HCT116 (cell line): Measurements from ENCODE around the gene ITGAD. TPM values are rescaled to one million over a fixed set of nuclear protein-coding genes. Genes with fewer than 3 reads are reported as not detected.

Experiments
- ATAC-seq: fragments of 200-7000 bp; cut with Tn5 transposase; 2 replicates; pipeline ENCODE4 v1.9.1; 2020; ENCODE audit warnings: mild to moderate bottlenecking, moderate library complexity
- BruUV-seq: library from RNA; stranded (reverse); fragments of 400-500 nt; replicated peaks from 2 replicates; lab custom pipeline; 2021; lab: Mats Ljungman, UMichigan
- CTCF ChIA-PET: fragments of 300-600 bp; sonication (Branson Sonifier 250); formaldehyde crosslinking; loops from one replicate; lab custom pipeline; 2021; ENCODE audit warnings: antibody characterized with exemption; lab: Charles Lee
- POLR2A ChIA-PET: fragments of 300-600, 350-600 bp; sonication (Branson Sonifier 250); formaldehyde crosslinking; loops from one replicate; lab custom pipeline; 2021; ENCODE audit warnings: antibody characterized with exemption; lab: Charles Lee
- RAD21 ChIA-PET, 2 experiments: fragments of 300-600 bp; sonication (Branson Sonifier 250); formaldehyde crosslinking; loops; one replicate each; lab custom pipeline; 2023; ENCODE audit warnings: low total read pairs in 2 of 2; ENCODE audit not compliant: uncharacterized antibody in 2 of 2, unreplicated experiment in 2 of 2, low non-redundant PET in 1 of 2; lab: Charles Lee
- DNase-seq: peaks from one replicate; pipeline ENCODE4 v3.0.0-alpha.2; 2010; ENCODE audit warnings: low read depth, low spot score
- H2AFZ ChIP-seq: fragments of 200-600 bp; shearing (Covaris generic), sonication (generic); 2 replicates; pipeline ENCODE4 v1.6.1; 2017; ENCODE audit warnings: low read depth, mixed run types, mixed read lengths, antibody characterized with exemption, low read length; ENCODE audit not compliant: poor library complexity, severe bottlenecking
- H3K27ac ChIP-seq: 2 replicates; pipeline ENCODE4 v1.5.1; 2012; ENCODE audit warnings: low read depth, low read length
- H3K27me3 ChIP-seq: fragments of 200-600 bp; sonication (generic); 2 replicates; pipeline ENCODE4 v1.6.1; 2016; ENCODE audit warnings: mixed run types, low read length, mixed read lengths; ENCODE audit not compliant: insufficient read depth
- H3K36me3 ChIP-seq, 2 experiments: fragments of 200-500 bp in 1 of 2; fragments of 200-600 bp in 1 of 2; sonication (Bioruptor generic) in 1 of 2; sonication (generic) in 1 of 2; 2 replicates each; pipeline versions ENCODE4 v1.5.1 to v1.6.1; 2014 to 2016; ENCODE audit warnings: low read length in 2 of 2, inconsistent platforms in 1 of 2, mixed read lengths in 1 of 2, mixed run types in 1 of 2; ENCODE audit not compliant: insufficient read depth in 2 of 2, control insufficient read depth in 1 of 2
- H3K4me1 ChIP-seq, 2 experiments: fragments of 200-600 bp in 1 of 2; sonication (generic) in 1 of 2; 2 replicates each; pipeline versions ENCODE4 v1.5.1 to v1.6.1; 2012 to 2017; ENCODE audit warnings: low read length in 2 of 2, inconsistent platforms in 1 of 2, mild to moderate bottlenecking in 1 of 2, mixed read lengths in 1 of 2, mixed run types in 1 of 2, moderate library complexity in 1 of 2; ENCODE audit not compliant: insufficient read depth in 2 of 2, control insufficient read depth in 1 of 2
- H3K4me2 ChIP-seq: fragments of 200-600 bp; sonication (generic); 2 replicates; pipeline ENCODE4 v1.6.1; 2017; ENCODE audit warnings: mixed run types, low read length, mixed read lengths
- H3K4me3 ChIP-seq, 2 experiments: fragments of 200-600 bp in 1 of 2; sonication (generic) in 1 of 2; replicated peaks in 1 of 2; 2 replicates each; pipeline ENCODE4 v1.5.1; 2011 to 2016; ENCODE audit warnings: low read length in 2 of 2, control low read depth in 1 of 2, low read depth in 1 of 2, mild to moderate bottlenecking in 1 of 2, mixed read lengths in 1 of 2, mixed run types in 1 of 2
- H3K79me2 ChIP-seq: fragments of 200-600 bp; sonication (generic); 2 replicates; pipeline ENCODE4 v1.6.1; 2017; ENCODE audit warnings: mild to moderate bottlenecking, mixed run types, low read length, moderate library complexity, mixed read lengths; ENCODE audit not compliant: insufficient read depth
- H3K9ac ChIP-seq: fragments of 200-600 bp; sonication (generic); 2 replicates; pipeline ENCODE4 v1.6.1; 2016; ENCODE audit warnings: low read length, mixed read lengths
- H3K9me2 ChIP-seq: fragments of 200-600 bp; sonication (generic), shearing (Covaris generic); 2 replicates; pipeline ENCODE4 v1.6.1; 2017; ENCODE audit warnings: mixed run types, mild to moderate bottlenecking, moderate library complexity; ENCODE audit not compliant: insufficient read depth
- H3K9me3 ChIP-seq, 2 experiments: fragments of 200-500 bp in 1 of 2; fragments of 200-600 bp in 1 of 2; sonication (Bioruptor generic) in 1 of 2; sonication (generic) in 1 of 2; 2 replicates each; pipeline ENCODE4 v1.6.1; 2014 to 2017; ENCODE audit warnings: low read length in 2 of 2, mixed read lengths in 2 of 2, inconsistent platforms in 1 of 2, low read depth in 1 of 2, mild to moderate bottlenecking in 1 of 2, mixed run types in 1 of 2, moderate library complexity in 1 of 2; ENCODE audit not compliant: control insufficient read depth in 1 of 2, insufficient read depth in 1 of 2
- H4K20me1 ChIP-seq: fragments of 200-600 bp; sonication (generic), shearing (Covaris generic); 2 replicates; pipeline ENCODE4 v1.6.1; 2017; ENCODE audit warnings: mixed run types, mild to moderate bottlenecking, moderate library complexity; ENCODE audit not compliant: insufficient read depth
- ATF3 ChIP-seq: IDR thresholded peaks from 2 replicates; pipeline ENCODE4 v1.6.1; 2012
- CBX3 ChIP-seq: IDR thresholded peaks from 2 replicates; pipeline ENCODE4 v1.6.1; 2012; ENCODE audit warnings: low read depth
- CEBPB ChIP-seq: IDR thresholded peaks from 2 replicates; pipeline ENCODE4 v1.6.1; 2012; ENCODE audit warnings: low read depth
- CTCF ChIP-seq, 3 experiments: fragments of 200-600 bp in 1 of 3; sonication (generic) in 1 of 3; IDR thresholded peaks in 2 of 3; conservative IDR thresholded peaks in 1 of 3; 2 replicates each; pipeline ENCODE4 v1.5.1; 2012 to 2017; ENCODE audit warnings: low read depth in 2 of 3, low read length in 2 of 3, antibody characterized with exemption in 1 of 3, borderline replicate concordance in 1 of 3, control low read depth in 1 of 3, mild to moderate bottlenecking in 1 of 3, mixed read lengths in 1 of 3, mixed run types in 1 of 3, moderate library complexity in 1 of 3; ENCODE audit not compliant: insufficient read depth in 1 of 3
- EGR1 ChIP-seq: IDR thresholded peaks from 2 replicates; pipeline ENCODE4 v1.6.1; 2012; ENCODE audit warnings: low read depth
- EZH2 ChIP-seq: fragments of 200-600 bp; sonication (generic); IDR thresholded peaks from 2 replicates; pipeline ENCODE4 v1.6.1; 2017; ENCODE audit warnings: antibody characterized with exemption, mixed run types
- FOSL1 ChIP-seq: IDR thresholded peaks from 2 replicates; pipeline ENCODE4 v1.6.1; 2012; ENCODE audit warnings: low read depth
- JUND ChIP-seq: IDR thresholded peaks from 2 replicates; pipeline ENCODE4 v1.6.1; 2012
- MAX ChIP-seq: IDR thresholded peaks from 2 replicates; pipeline ENCODE4 v1.6.1; 2012
- POLR2A ChIP-seq: IDR thresholded peaks from 2 replicates; pipeline ENCODE4 v1.7.0; 2011; ENCODE audit warnings: borderline replicate concordance; ENCODE audit not compliant: insufficient read depth, insufficient read length; ENCODE audit errors: extremely low read depth
- POLR2AphosphoS5 ChIP-seq: IDR thresholded peaks from 2 replicates; pipeline ENCODE4 v1.6.1; 2011; ENCODE audit warnings: mild to moderate bottlenecking, low read depth, low read length, moderate library complexity
- RAD21 ChIP-seq: IDR thresholded peaks from 2 replicates; pipeline ENCODE4 v1.6.1; 2012; ENCODE audit warnings: low read depth, mild to moderate bottlenecking
- REST ChIP-seq: IDR thresholded peaks from 2 replicates; pipeline ENCODE4 v1.6.1; 2012; ENCODE audit warnings: low read depth
- SIN3A ChIP-seq: IDR thresholded peaks from 2 replicates; pipeline ENCODE4 v1.6.1; 2012; ENCODE audit warnings: low read depth
- TCF7L2 ChIP-seq: IDR thresholded peaks from 2 replicates; pipeline ENCODE4 v1.7.0; 2011; ENCODE audit warnings: borderline replicate concordance, inconsistent platforms; ENCODE audit not compliant: insufficient read depth, insufficient read length; ENCODE audit errors: extremely low read depth
- YY1 ChIP-seq: IDR thresholded peaks from 2 replicates; pipeline ENCODE4 v1.6.1; 2011; ENCODE audit warnings: low read length, low read depth, moderate library complexity, mild to moderate bottlenecking; ENCODE audit not compliant: insufficient replicate concordance; ENCODE audit errors: extremely low read depth
- ZBTB33 ChIP-seq: IDR thresholded peaks from 2 replicates; pipeline ENCODE4 v1.6.1; 2011; ENCODE audit warnings: mild to moderate bottlenecking, low read length, moderate library complexity; ENCODE audit not compliant: insufficient replicate concordance; ENCODE audit errors: extremely low read depth
- ZFX ChIP-seq: fragments of 450-650 bp; IDR thresholded peaks from 2 replicates; pipeline ENCODE4 v1.6.1; 2017
- intact Hi-C: fragments of 100-400 bp; cut with micrococcal nuclease; formaldehyde crosslinking; loops from 2 replicates; pipeline ENCODE4 v1.10.0; 2022
- total RNA-seq: library from RNA; stranded (reverse); gene quantifications from one replicate; pipeline ENCODE4 v1.2.1, GENCODE V29; 2021; ENCODE audit not compliant: unreplicated experiment

ITGAD gene
- total RNA-seq, 1 experiment from 2014 or later = 0.12 TPM

- Histone ChIP-seq H3K9me2 (no peaks in the 10 kb centered on the region), H4K20me1 (no peaks in the 10 kb centered on the region), H2AFZ (peak overlapping the region; percentile 68), H3K4me3 (peak overlapping the region; percentile 66 to 72), H3K27me3 (no peaks in the 10 kb centered on the region), H3K9ac (peak overlapping the region; percentile 52), H3K36me3 (no peaks in the 10 kb centered on the region), H3K9me3 (no peaks in the 10 kb centered on the region), H3K4me1 (peaks cover 9 to 22% of the 10 kb centered on the region in 2 experiments), H3K79me2 (no peaks in the 10 kb centered on the region), H3K4me2 (peak overlapping the region; percentile 98), H3K27ac (peak overlapping the region; percentile 34; the same call in 1 of the 2 replicates)
- ATAC-seq (no peak), DNase-seq (no peak)
- ChIA-PET RAD21 (no interaction called here), CTCF (interaction anchor here (1.0 kb wide), 1 partner anchor 11 kb away, joined by 8 read pairs; no protein-coding TSS in a partner anchor), POLR2A (interaction anchor here (1.2 kb wide), 1 partner anchor 16 kb away, joined by 3 read pairs; no protein-coding TSS in a partner anchor)
- BruUV-seq = no TSS peak
- intact Hi-C loops = loop anchor here (5.0 kb wide), 1 partner anchor 226 kb away; no protein-coding TSS in a partner anchor
- TF ChIP-seq JUND = no peak
- no peak for TF ChIP-seq MAX
- no peak for TF ChIP-seq ZBTB33
- no peak for TF ChIP-seq CEBPB
- TF ChIP-seq FOSL1 = no peak
- TF ChIP-seq SIN3A = no peak
- no peak for TF ChIP-seq YY1
- no peak for TF ChIP-seq CTCF (IDR thresholded peaks at IDR 0.05 in 2 of 3, conservative IDR thresholded peaks at IDR 0.05 in 1 of 3; ENCODE audit: borderline replicate concordance in 1 of 3, insufficient read depth in 1 of 3, low read depth in 2 of 3, low read length in 2 of 3)
- TF ChIP-seq RAD21 = no peak
- TF ChIP-seq POLR2A = no peak
- TF ChIP-seq TCF7L2 = no peak
- no peak for TF ChIP-seq ATF3
- no peak for TF ChIP-seq POLR2AphosphoS5
- TF ChIP-seq EGR1 = no peak
- no peak for TF ChIP-seq EZH2
- no peak for TF ChIP-seq REST
- no peak for TF ChIP-seq ZFX
- no peak for TF ChIP-seq CBX3
These were observed 78.2 kb downstream of the ITGAD start for GRCh38 chr16:31471241-31471874.
